ENCODE data around the gene PLPPR3. TPM values are rescaled to one million over a fixed set of nuclear protein-coding genes. Genes with fewer than 3 reads are reported as not detected.
"Not testable (repeated sequence)": the region's sequence is repeated elsewhere in the genome, so short reads cannot be mapped to it uniquely, and the experiment has no call there.

The PLPPR3 gene
- polyA plus RNA-seq, 1 experiment, result 1.1 TPM

DNA sequence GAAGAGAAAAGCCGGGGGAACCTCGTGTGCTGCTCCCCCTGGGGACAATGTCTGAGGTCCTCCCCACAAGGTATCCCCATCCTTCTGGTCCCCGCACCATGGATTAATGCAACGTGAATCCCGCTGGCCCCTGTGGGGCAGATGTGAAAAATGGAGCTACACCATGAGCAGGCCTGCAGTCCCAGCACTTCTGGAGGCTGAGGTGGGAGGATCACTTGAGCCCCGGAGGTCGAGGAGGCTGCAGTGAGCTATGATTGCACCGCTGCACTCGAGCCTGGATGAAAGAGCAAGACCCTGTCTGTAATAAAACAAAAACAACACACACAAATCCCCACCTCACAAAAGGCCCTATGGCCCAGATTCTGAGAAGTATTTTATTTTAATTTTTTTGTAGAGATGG is 36.5 kb upstream of the PLPPR3 start:
- ChIA-PET POLR2A (no interaction called here), CTCF (interaction anchor here (0.6 to 1.5 kb wide), 5 partner anchors 9 to 143 kb away, joined by 3 to 4 read pairs (median 3); no protein-coding TSS in a partner anchor)
- Histone ChIP-seq H3K36me3 (ENCODE audit: control insufficient read depth, insufficient read depth, low read length) (no peaks in the 10 kb centered on the region), H3K27me3 (ENCODE audit: control insufficient read depth, insufficient read depth, low read length) (no peaks in the 10 kb centered on the region), H3K4me3 (ENCODE audit: low read depth, low read length) (no peak overlapping the region)
- no peak for DNase-seq (ENCODE audit: low read depth)
- TF ChIP-seq, protein P1, sequence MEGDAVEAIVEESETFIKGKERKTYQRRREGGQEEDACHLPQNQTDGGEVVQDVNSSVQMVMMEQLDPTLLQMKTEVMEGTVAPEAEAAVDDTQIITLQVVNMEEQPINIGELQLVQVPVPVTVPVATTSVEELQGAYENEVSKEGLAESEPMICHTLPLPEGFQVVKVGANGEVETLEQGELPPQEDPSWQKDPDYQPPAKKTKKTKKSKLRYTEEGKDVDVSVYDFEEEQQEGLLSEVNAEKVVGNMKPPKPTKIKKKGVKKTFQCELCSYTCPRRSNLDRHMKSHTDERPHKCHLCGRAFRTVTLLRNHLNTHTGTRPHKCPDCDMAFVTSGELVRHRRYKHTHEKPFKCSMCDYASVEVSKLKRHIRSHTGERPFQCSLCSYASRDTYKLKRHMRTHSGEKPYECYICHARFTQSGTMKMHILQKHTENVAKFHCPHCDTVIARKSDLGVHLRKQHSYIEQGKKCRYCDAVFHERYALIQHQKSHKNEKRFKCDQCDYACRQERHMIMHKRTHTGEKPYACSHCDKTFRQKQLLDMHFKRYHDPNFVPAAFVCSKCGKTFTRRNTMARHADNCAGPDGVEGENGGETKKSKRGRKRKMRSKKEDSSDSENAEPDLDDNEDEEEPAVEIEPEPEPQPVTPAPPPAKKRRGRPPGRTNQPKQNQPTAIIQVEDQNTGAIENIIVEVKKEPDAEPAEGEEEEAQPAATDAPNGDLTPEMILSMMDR (IDR thresholded peaks at IDR 0.05; ENCODE audit: insufficient read depth, low read depth, low read length), result no peak

DNA sequence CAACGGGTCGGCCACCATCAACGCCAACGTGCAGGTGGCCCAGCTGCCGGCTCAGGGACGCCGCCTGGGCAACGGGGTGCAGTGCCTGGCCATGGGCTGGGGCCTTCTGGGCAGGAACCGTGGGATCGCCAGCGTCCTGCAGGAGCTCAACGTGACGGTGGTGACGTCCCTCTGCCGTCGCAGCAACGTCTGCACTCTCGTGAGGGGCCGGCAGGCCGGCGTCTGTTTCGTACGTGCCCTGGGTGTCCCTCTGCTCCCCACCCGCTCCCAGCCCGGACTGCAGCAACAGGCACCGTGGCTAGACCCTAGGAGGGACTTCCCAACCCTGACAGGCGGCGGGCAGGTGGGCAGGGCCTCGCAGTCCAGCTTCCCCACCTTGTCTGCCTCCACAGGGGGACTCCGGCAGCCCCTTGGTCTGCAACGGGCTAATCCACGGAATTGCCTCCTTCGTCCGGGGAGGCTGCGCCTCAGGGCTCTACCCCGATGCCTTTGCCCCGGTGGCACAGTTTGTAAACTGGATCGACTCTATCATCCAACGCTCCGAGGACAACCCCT is 33.9 kb upstream of the PLPPR3 start:
- H3K36me3 ChIP-seq (ENCODE audit: control insufficient read depth, insufficient read depth, low read length), result no peaks in the 10 kb centered on the region
- H3K27me3 ChIP-seq (ENCODE audit: control insufficient read depth, insufficient read depth, low read length), result no peaks in the 10 kb centered on the region
- ChIA-PET POLR2A (no interaction called here), CTCF (interaction anchor here (0.6 to 1.9 kb wide), 11 partner anchors 10 to 337 kb away, joined by 3 to 12 read pairs (median 3); partner anchors contain the start of genes PRTN3, RNF126 and WDR18)
- TF ChIP-seq, protein P1 (IDR thresholded peaks at IDR 0.05; ENCODE audit: insufficient read depth, low read depth, low read length), result no peak
- no peak for DNase-seq (ENCODE audit: low read depth)
- H3K4me3 ChIP-seq (ENCODE audit: low read depth, low read length), result no peak overlapping the region

DNA sequence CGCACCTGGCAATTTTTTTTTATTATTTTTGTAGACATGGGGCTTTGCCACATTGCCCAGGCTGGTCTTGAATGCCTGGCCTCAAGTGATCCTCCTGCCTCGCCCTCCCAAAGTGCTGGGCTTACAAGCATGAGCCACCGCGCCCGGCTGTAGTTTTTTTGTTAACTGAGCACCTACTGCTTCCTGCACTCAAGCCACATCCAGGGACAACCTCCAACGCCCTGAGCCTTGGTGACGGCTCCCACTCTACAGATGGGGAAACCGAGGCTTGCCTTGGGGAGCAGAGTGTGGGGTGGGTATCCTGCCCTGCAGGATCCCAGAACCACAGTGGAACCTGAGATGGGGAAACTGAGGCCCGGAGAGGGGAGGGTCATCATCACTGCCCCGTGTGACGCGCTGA is 33.4 kb upstream of the PLPPR3 start:
- no peak for DNase-seq (ENCODE audit: low read depth)
- POLR2A ChIA-PET, result no interaction called here
- Histone ChIP-seq H3K27me3 (ENCODE audit: control insufficient read depth, insufficient read depth, low read length) (no peaks in the 10 kb centered on the region), H3K4me3 (ENCODE audit: low read depth, low read length) (no peak overlapping the region), H3K36me3 (ENCODE audit: control insufficient read depth, insufficient read depth, low read length) (no peaks in the 10 kb centered on the region)
- CTCF ChIA-PET, result interaction anchor here (0.6 to 1.8 kb wide), 3 partner anchors 12 to 86 kb away, joined by 3 to 7 read pairs (median 3); no protein-coding TSS in a partner anchor
- TF ChIP-seq, protein P1 (IDR thresholded peaks at IDR 0.05; ENCODE audit: insufficient read depth, low read depth, low read length), result no peak

- no peak overlapping the region for H3K4me3 ChIP-seq (ENCODE audit: low read depth, low read length)
- ChIA-PET CTCF (no interaction called here), POLR2A (interaction anchor here (0.6 kb wide), 1 partner anchor 43 kb away, joined by 3 read pairs; no protein-coding TSS in a partner anchor)
- no peaks in the 10 kb centered on the region for H3K27me3 ChIP-seq (ENCODE audit: control insufficient read depth, insufficient read depth, low read length)
- TF ChIP-seq, protein P1 (IDR thresholded peaks at IDR 0.05; ENCODE audit: insufficient read depth, low read depth, low read length), result no peak
- H3K36me3 ChIP-seq (ENCODE audit: control insufficient read depth, insufficient read depth, low read length), result no peaks in the 10 kb centered on the region
- DNase-seq (ENCODE audit: low read depth), result no peak
Observed at GRCh38 chr19:854549-854948, 32.8 kb upstream of the PLPPR3 start.

GRCh38 chr19:853614-854220 is 32.0 kb upstream of the PLPPR3 start:
- POLR2A ChIA-PET, result not testable (repeated sequence)

More at GRCh38 chr19:853614-854220, 32.0 kb upstream of the PLPPR3 start:
- DNase-seq (ENCODE audit: low read depth); CTCF ChIA-PET; H3K36me3 ChIP-seq (ENCODE audit: control insufficient read depth, insufficient read depth, low read length); H3K4me3 ChIP-seq (ENCODE audit: low read depth, low read length); H3K27me3 ChIP-seq (ENCODE audit: control insufficient read depth, insufficient read depth, low read length): not testable (repeated sequence)

All from BJ (cell line).